Left ventricle myocardium inferior (tissue), 1 donor: ENCODE measurements around the gene CHCHD6. TPM values are rescaled to one million over a fixed set of nuclear protein-coding genes. Genes with fewer than 3 reads are reported as not detected.

Source experiments
- DNase-seq: peaks from one replicate; pipeline ENCODE4 v3.0.0-alpha.2; 2020
- H3K27ac ChIP-seq: fragments of 200-600 bp; replicated peaks from 2 replicates; pipeline ENCODE4 v1.8.0; 2021
- H3K27me3 ChIP-seq: fragments of 200-600 bp; 2 replicates; pipeline ENCODE4 v1.8.0; 2021; ENCODE audit warnings: low read depth
- H3K36me3 ChIP-seq: fragments of 200-600 bp; 2 replicates; pipeline ENCODE4 v1.8.0; 2021
- H3K4me1 ChIP-seq: fragments of 200-600 bp; 2 replicates; pipeline ENCODE4 v1.8.0; 2021
- H3K4me3 ChIP-seq: fragments of 200-600 bp; 2 replicates; pipeline ENCODE4 v1.8.0; 2021; ENCODE audit warnings: mild to moderate bottlenecking, moderate library complexity
- H3K9me3 ChIP-seq: fragments of 200-600 bp; replicated peaks from 2 replicates; pipeline ENCODE4 v1.8.0; 2021
- intact Hi-C: fragments of 100-400 bp; cut with micrococcal nuclease; formaldehyde crosslinking; loops from one replicate; pipeline ENCODE4 v1.11.0; 2022
- total RNA-seq: library from RNA; stranded (reverse); fragmentation: NEBNext Ultra II Directional; extraction: Animal tissue kit (Norgen Biotek cat#: 25700); gene quantifications from one replicate; pipeline ENCODE4 v1.2.1, GENCODE V29; 2021
- TF ChIP-seq, protein P1 (sequence below): fragments of 200-600 bp; IDR thresholded peaks from 2 replicates; pipeline ENCODE4 v1.8.0; 2021; ENCODE audit warnings: antibody characterized with exemption, mild to moderate bottlenecking, borderline replicate concordance
- donor health status: DM: no; HTN: yes; CAD: no; lungs with severe emphysema.

CHCHD6 gene
- total RNA-seq, 1 donor from 2014 or later: 10.1 TPM

DNA sequence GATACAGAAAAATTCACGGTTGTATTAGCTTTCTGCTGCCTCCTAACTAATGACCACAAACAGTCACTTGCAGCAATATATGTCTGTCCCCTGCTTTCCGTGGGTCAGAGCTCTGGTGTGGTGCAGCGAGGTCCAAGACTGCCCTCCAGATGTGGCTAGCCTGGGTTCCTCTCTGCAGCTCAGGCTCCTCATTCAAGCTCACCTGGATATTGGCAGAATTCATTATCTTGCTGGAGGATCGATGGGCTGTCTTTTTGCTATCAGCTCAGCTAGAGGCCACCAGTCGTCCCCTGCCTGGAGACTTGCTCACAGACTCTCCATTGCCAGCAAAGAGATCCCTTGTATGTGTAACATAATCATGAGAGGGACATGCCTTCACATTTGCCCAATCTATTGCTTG is 266.1 kb downstream of the CHCHD6 start:
- TF ChIP-seq, protein P1, sequence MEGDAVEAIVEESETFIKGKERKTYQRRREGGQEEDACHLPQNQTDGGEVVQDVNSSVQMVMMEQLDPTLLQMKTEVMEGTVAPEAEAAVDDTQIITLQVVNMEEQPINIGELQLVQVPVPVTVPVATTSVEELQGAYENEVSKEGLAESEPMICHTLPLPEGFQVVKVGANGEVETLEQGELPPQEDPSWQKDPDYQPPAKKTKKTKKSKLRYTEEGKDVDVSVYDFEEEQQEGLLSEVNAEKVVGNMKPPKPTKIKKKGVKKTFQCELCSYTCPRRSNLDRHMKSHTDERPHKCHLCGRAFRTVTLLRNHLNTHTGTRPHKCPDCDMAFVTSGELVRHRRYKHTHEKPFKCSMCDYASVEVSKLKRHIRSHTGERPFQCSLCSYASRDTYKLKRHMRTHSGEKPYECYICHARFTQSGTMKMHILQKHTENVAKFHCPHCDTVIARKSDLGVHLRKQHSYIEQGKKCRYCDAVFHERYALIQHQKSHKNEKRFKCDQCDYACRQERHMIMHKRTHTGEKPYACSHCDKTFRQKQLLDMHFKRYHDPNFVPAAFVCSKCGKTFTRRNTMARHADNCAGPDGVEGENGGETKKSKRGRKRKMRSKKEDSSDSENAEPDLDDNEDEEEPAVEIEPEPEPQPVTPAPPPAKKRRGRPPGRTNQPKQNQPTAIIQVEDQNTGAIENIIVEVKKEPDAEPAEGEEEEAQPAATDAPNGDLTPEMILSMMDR: no peak
- intact Hi-C loops: loop anchor here (10.0 kb wide), 1 partner anchor 205 kb away; no protein-coding TSS in a partner anchor
- no peaks in the 10 kb centered on the region for H3K36me3 ChIP-seq
- H3K9me3 ChIP-seq: peaks cover 15% of the 10 kb centered on the region
- H3K27me3 ChIP-seq: peaks cover 28% of the 10 kb centered on the region
- H3K4me3 ChIP-seq: no peak overlapping the region
- H3K4me1 ChIP-seq: no peaks in the 10 kb centered on the region
- DNase-seq: no peak
- no peak overlapping the region for H3K27ac ChIP-seq

DNA sequence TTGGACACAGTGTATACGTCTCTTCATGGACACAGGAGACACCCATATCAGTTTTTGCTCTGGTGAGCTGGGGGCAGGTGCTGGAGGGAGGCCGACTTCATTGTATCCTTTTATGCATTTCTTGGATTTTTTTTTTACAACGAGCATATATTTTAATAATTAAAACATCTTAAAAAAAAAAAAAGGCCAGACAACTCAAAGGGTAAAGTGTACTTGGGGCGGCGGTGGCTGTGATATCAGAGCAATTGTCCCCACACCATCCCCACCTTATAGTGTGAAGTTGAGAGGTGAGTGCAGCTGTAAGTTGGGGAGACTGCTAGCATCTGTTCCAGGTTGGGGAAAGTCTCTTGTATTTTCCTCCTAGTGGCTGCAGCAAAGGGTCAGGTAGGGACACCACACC is 266.9 kb downstream of the CHCHD6 start:
- Histone ChIP-seq H3K4me3 (no peak overlapping the region), H3K27ac (no peak overlapping the region), H3K4me1 (no peaks in the 10 kb centered on the region), H3K36me3 (no peaks in the 10 kb centered on the region), H3K27me3 (peaks cover 28% of the 10 kb centered on the region), H3K9me3 (peaks cover 19% of the 10 kb centered on the region)
- TF ChIP-seq, protein P1: no peak
- no peak for DNase-seq
- intact Hi-C loops: loop anchor here (10.0 kb wide), 1 partner anchor 206 kb away; no protein-coding TSS in a partner anchor

DNA sequence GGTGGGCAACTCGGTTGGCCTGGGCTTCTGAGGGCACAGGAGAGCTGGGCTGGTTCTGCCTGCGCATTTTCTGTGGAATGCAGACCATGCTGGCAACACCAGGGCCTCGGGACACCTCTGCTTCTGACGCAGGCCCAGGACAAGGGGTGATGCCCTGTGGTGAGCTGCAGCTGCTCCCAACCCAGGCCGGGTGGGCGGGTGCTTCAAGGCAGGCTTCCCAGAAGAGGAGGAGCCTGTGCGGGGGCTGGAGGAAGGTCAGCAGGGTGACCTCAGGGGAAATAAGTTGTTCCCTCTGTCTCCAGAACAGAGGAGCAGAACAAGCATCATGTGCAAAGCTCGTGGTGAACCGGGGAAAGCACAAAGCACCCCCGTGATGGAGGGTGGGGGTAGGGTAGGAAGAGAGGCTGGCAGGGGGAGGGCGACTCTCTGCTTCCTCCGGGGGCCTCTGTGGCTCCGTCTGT is 267.9 kb downstream of the CHCHD6 start:
- H3K27ac ChIP-seq: peak overlapping the region; percentile 19
- TF ChIP-seq, protein P1: no peak
- intact Hi-C loops: loop anchor here (10.0 kb wide), 1 partner anchor 207 kb away; no protein-coding TSS in a partner anchor

DNA sequence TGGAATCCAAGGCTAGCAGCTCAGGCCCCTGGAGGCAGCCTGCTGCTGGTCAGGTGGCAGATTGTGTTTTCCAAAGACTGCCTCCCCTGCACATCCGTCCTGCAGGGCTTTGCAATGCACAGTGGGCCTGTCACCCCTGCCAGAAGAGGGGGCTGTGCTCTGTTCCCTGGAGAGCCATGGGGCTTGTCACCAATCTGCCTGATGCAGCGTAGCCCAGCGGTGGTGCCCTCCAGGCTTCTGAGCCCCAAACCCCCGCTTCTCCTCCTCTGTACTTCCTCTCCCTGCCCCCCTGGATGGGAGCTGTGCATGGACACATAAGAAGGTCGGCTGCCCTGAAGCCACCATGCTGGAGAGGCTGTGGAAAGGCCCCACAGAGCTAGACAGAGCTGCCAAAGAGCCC is 268.8 kb downstream of the CHCHD6 start:
- Histone ChIP-seq H3K9me3 (peaks cover 19% of the 10 kb centered on the region), H3K27ac (no peak overlapping the region), H3K27me3 (peaks cover 28% of the 10 kb centered on the region), H3K4me3 (no peak overlapping the region), H3K4me1 (no peaks in the 10 kb centered on the region), H3K36me3 (no peaks in the 10 kb centered on the region)
- intact Hi-C loops: loop anchor here (10.0 kb wide), 1 partner anchor 208 kb away; no protein-coding TSS in a partner anchor
- no peak for DNase-seq
- TF ChIP-seq, protein P1: no peak

More for the DNA sequence above, 267.9 kb downstream of the CHCHD6 start:
- H3K36me3 ChIP-seq: no peaks in the 10 kb centered on the region
- H3K9me3 ChIP-seq: peaks cover 19% of the 10 kb centered on the region
- DNase-seq: peak; percentile 67
- H3K4me1 ChIP-seq: no peaks in the 10 kb centered on the region
- H3K4me3 ChIP-seq: no peak overlapping the region
- peaks cover 28% of the 10 kb centered on the region for H3K27me3 ChIP-seq

DNA sequence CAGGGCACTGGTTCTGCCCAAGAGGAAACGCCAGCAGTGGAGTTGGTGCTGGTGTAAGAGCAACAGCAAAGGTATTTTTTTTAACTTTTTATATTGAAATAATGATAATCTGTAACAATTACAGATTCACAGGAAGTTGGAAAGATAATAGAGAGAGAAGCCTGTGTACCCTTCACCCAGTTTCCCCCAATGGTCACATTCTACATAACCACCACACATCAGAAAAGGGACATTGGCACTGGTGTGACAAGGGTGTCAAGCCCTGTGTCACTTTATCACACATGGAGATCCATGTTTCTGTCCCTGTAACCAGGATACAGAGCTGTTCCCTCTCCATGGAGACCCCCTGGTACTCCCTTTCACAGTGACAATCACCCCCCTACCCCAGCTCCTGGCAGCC is 269.8 kb downstream of the CHCHD6 start:
- H3K4me1 ChIP-seq: no peaks in the 10 kb centered on the region
- intact Hi-C loops: loop anchor here (10.0 kb wide), 1 partner anchor 209 kb away; no protein-coding TSS in a partner anchor
- H3K9me3 ChIP-seq: peaks cover 19% of the 10 kb centered on the region
- H3K27me3 ChIP-seq: peaks cover 28% of the 10 kb centered on the region
- no peak overlapping the region for H3K27ac ChIP-seq
- H3K4me3 ChIP-seq: no peak overlapping the region
- TF ChIP-seq, protein P1: no peak
- H3K36me3 ChIP-seq: no peaks in the 10 kb centered on the region
- no peak for DNase-seq
